ENCODE data around the gene NFYA. TPM values are rescaled to one million over a fixed set of nuclear protein-coding genes. Genes with fewer than 3 reads are reported as not detected.
A peak's percentile ranks its signal among the peaks of the same experiment; 100 is the strongest.

The NFYA gene
- total and polyA plus RNA-seq, 2 of the 13 experiments (the other 11 are each of a cell fraction or from before 2014, with no cell fraction given) = 16.0 to 22.9 TPM

DNA sequence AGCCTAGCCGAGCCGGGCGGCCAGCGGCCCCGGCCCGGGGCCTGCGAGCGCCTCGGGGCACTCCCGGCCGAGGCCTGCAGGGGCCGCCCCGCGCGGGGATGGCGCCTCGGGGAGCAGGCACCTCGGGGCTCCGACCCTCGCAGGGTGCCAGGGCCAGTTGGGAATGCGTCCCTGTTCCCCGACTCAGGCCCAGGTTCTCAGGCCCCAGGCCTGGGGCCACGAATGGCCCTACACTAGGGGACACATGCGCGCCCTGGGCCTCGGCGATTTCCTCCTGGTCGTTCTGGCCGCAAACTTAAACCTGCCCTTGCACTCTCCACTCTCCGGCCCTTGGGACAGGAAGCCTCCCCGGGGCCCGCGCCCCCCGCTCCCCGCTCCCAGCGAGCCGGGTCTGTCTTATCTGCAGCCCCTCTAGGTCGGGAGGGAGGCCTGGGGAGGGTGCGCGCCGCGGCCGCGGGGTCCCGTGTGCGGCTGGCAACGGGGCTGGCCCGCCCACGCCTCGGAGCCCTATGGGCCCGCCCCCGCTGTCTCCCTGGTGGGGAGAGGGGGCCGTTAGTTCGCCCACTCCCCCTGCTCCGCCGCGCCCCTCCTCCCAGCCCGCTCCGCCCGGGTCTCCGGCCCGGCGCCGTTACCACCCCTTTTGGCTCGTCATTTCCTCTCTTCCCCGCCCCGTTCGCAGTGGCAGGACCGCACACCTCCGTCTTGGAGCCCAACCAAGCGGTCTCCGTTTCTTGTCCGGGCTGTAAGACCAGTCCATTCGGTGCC lies 611 bp downstream of the NFYA start (continued):
- TF ChIP-seq, protein P1, sequence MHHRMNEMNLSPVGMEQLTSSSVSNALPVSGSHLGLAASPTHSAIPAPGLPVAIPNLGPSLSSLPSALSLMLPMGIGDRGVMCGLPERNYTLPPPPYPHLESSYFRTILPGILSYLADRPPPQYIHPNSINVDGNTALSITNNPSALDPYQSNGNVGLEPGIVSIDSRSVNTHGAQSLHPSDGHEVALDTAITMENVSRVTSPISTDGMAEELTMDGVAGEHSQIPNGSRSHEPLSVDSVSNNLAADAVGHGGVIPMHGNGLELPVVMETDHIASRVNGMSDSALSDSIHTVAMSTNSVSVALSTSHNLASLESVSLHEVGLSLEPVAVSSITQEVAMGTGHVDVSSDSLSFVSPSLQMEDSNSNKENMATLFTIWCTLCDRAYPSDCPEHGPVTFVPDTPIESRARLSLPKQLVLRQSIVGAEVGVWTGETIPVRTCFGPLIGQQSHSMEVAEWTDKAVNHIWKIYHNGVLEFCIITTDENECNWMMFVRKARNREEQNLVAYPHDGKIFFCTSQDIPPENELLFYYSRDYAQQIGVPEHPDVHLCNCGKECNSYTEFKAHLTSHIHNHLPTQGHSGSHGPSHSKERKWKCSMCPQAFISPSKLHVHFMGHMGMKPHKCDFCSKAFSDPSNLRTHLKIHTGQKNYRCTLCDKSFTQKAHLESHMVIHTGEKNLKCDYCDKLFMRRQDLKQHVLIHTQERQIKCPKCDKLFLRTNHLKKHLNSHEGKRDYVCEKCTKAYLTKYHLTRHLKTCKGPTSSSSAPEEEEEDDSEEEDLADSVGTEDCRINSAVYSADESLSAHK (CRISPR knock-in tag; IDR thresholded peaks at IDR 0.05; ENCODE audit: borderline replicate concordance) = no peak
- TF ChIP-seq, protein P2, sequence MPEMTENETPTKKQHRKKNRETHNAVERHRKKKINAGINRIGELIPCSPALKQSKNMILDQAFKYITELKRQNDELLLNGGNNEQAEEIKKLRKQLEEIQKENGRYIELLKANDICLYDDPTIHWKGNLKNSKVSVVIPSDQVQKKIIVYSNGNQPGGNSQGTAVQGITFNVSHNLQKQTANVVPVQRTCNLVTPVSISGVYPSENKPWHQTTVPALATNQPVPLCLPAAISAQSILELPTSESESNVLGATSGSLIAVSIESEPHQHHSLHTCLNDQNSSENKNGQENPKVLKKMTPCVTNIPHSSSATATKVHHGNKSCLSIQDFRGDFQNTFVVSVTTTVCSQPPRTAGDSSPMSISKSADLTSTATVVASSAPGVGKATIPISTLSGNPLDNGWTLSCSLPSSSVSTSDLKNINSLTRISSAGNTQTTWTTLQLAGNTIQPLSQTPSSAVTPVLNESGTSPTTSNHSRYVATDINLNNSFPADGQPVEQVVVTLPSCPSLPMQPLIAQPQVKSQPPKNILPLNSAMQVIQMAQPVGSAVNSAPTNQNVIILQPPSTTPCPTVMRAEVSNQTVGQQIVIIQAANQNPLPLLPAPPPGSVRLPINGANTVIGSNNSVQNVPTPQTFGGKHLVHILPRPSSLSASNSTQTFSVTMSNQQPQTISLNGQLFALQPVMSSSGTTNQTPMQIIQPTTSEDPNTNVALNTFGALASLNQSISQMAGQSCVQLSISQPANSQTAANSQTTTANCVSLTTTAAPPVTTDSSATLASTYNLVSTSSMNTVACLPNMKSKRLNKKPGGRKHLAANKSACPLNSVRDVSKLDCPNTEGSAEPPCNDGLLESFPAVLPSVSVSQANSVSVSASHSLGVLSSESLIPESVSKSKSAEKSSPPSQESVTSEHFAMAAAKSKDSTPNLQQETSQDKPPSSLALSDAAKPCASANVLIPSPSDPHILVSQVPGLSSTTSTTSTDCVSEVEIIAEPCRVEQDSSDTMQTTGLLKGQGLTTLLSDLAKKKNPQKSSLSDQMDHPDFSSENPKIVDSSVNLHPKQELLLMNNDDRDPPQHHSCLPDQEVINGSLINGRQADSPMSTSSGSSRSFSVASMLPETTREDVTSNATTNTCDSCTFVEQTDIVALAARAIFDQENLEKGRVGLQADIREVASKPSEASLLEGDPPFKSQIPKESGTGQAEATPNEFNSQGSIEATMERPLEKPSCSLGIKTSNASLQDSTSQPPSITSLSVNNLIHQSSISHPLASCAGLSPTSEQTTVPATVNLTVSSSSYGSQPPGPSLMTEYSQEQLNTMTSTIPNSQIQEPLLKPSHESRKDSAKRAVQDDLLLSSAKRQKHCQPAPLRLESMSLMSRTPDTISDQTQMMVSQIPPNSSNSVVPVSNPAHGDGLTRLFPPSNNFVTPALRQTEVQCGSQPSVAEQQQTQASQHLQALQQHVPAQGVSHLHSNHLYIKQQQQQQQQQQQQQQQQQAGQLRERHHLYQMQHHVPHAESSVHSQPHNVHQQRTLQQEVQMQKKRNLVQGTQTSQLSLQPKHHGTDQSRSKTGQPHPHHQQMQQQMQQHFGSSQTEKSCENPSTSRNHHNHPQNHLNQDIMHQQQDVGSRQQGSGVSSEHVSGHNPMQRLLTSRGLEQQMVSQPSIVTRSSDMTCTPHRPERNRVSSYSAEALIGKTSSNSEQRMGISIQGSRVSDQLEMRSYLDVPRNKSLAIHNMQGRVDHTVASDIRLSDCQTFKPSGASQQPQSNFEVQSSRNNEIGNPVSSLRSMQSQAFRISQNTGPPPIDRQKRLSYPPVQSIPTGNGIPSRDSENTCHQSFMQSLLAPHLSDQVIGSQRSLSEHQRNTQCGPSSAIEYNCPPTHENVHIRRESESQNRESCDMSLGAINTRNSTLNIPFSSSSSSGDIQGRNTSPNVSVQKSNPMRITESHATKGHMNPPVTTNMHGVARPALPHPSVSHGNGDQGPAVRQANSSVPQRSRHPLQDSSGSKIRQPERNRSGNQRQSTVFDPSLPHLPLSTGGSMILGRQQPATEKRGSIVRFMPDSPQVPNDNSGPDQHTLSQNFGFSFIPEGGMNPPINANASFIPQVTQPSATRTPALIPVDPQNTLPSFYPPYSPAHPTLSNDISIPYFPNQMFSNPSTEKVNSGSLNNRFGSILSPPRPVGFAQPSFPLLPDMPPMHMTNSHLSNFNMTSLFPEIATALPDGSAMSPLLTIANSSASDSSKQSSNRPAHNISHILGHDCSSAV (CRISPR knock-in tag; IDR thresholded peaks at IDR 0.05; ENCODE audit: borderline replicate concordance) = 0 out of 2 replicates have a peak, but pooled peaks have one; percentile 49
- TF ChIP-seq HCFC1 (IDR thresholded peaks at IDR 0.05; ENCODE audit: low read depth, low read length) (no peak; the same call in 1 of the 2 replicates), MAZ (IDR thresholded peaks at IDR 0.05; ENCODE audit: borderline replicate concordance, low read depth, low read length) (peak; percentile 85), MAZ (CRISPR knock-in tag; IDR thresholded peaks at IDR 0.05; ENCODE audit: low read depth) (peak; percentile 45), HOXA3 (CRISPR knock-in tag; IDR thresholded peaks at IDR 0.05) (peak; percentile 66), ZNF546 (CRISPR knock-in tag; conservative IDR thresholded peaks at IDR 0.05) (peak; percentile 61; the same call in 1 of the 2 replicates), ZNF557 (CRISPR knock-in tag; IDR thresholded peaks at IDR 0.05) (0 out of 2 replicates have a peak, but pooled peaks have one; percentile 22), ZMYM3 (CRISPR knock-in tag; IDR thresholded peaks at IDR 0.05) (no peak)
- TF ChIP-seq, protein P3, sequence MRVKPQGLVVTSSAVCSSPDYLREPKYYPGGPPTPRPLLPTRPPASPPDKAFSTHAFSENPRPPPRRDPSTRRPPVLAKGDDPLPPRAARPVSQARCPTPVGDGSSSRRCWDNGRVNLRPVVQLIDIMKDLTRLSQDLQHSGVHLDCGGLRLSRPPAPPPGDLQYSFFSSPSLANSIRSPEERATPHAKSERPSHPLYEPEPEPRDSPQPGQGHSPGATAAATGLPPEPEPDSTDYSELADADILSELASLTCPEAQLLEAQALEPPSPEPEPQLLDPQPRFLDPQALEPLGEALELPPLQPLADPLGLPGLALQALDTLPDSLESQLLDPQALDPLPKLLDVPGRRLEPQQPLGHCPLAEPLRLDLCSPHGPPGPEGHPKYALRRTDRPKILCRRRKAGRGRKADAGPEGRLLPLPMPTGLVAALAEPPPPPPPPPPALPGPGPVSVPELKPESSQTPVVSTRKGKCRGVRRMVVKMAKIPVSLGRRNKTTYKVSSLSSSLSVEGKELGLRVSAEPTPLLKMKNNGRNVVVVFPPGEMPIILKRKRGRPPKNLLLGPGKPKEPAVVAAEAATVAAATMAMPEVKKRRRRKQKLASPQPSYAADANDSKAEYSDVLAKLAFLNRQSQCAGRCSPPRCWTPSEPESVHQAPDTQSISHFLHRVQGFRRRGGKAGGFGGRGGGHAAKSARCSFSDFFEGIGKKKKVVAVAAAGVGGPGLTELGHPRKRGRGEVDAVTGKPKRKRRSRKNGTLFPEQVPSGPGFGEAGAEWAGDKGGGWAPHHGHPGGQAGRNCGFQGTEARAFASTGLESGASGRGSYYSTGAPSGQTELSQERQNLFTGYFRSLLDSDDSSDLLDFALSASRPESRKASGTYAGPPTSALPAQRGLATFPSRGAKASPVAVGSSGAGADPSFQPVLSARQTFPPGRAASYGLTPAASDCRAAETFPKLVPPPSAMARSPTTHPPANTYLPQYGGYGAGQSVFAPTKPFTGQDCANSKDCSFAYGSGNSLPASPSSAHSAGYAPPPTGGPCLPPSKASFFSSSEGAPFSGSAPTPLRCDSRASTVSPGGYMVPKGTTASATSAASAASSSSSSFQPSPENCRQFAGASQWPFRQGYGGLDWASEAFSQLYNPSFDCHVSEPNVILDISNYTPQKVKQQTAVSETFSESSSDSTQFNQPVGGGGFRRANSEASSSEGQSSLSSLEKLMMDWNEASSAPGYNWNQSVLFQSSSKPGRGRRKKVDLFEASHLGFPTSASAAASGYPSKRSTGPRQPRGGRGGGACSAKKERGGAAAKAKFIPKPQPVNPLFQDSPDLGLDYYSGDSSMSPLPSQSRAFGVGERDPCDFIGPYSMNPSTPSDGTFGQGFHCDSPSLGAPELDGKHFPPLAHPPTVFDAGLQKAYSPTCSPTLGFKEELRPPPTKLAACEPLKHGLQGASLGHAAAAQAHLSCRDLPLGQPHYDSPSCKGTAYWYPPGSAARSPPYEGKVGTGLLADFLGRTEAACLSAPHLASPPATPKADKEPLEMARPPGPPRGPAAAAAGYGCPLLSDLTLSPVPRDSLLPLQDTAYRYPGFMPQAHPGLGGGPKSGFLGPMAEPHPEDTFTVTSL (CRISPR knock-in tag; IDR thresholded peaks at IDR 0.05; ENCODE audit: borderline replicate concordance) = no peak
